Activated naive CD4-positive, alpha-beta T cell treated with anti-CD3 and anti-CD28 coated beads, Interleukin-2, amount 50 U/mL, for 72 hours (primary cell): ENCODE measurements around the gene TSPAN18. TPM values are rescaled to one million over a fixed set of nuclear protein-coding genes. Genes with fewer than 3 reads are reported as not detected.

ENCODE experiments used
- ATAC-seq, 2 donors: fragments of 150-1000 bp; cut with Tn5 transposase; 2 replicates each; pipeline ENCODE4 v1.10.0; 2021; ENCODE audit warnings: mild to moderate bottlenecking in 2 of 2, moderate library complexity in 2 of 2
- DNase-seq, 2 donors: peaks; one replicate each; pipeline ENCODE4 v3.0.0; 2021 to 2022; ENCODE audit warnings: low spot score in 2 of 2
- H3K27ac Mint-ChIP-seq, 2 donors: one replicate each; pipeline ENCODE4 v1.8.0; 2022; ENCODE audit warnings: mild to moderate bottlenecking in 2 of 2, mixed read lengths in 2 of 2
- H3K36me3 Mint-ChIP-seq, 2 donors: one replicate each; pipeline ENCODE4 v1.8.0; 2022; ENCODE audit warnings: mixed read lengths in 2 of 2
- H3K9me3 Mint-ChIP-seq, 2 donors: one replicate each; pipeline ENCODE4 v1.8.0; 2022; ENCODE audit warnings: mixed read lengths in 2 of 2
- total RNA-seq, 2 donors: library from RNA; stranded (reverse); gene quantifications; one replicate each; pipeline ENCODE4 v1.2.3, GENCODE V29; 2022

TSPAN18 gene
- total RNA-seq, 2 donors from 2014 or later = 2.3 to 3.6 TPM

GRCh38 chr11:44809283-44809682 is 82.5 kb downstream of the TSPAN18 start:
- no peak for ATAC-seq
- Mint-ChIP-seq H3K27ac (peak overlapping the region in 1 of 2 donors; percentile 9), H3K9me3 (no peaks in the 10 kb centered on the region), H3K36me3 (no peaks in the 10 kb centered on the region)
- DNase-seq = no peak

GRCh38 chr11:44811841-44812448 is 85.2 kb downstream of the TSPAN18 start:
- DNase-seq = no peak
- no peak overlapping the region for H3K27ac Mint-ChIP-seq
- no peak for ATAC-seq
- no peaks in the 10 kb centered on the region for H3K36me3 Mint-ChIP-seq
- no peaks in the 10 kb centered on the region for H3K9me3 Mint-ChIP-seq

- Mint-ChIP-seq H3K27ac (no peak overlapping the region), H3K36me3 (no peaks in the 10 kb centered on the region), H3K9me3 (no peaks in the 10 kb centered on the region)
- no peak for ATAC-seq
- DNase-seq = no peak
Measured at GRCh38 chr11:44812971-44813370, 86.2 kb downstream of the TSPAN18 start.

GRCh38 chr11:44813401-44813800 is 86.6 kb downstream of the TSPAN18 start:
- Mint-ChIP-seq H3K36me3 (no peaks in the 10 kb centered on the region), H3K9me3 (no peaks in the 10 kb centered on the region), H3K27ac (no peak overlapping the region)
- no peak for ATAC-seq
- DNase-seq = no peak

- ATAC-seq (no peak), DNase-seq (no peak)
- Mint-ChIP-seq H3K36me3 (no peaks in the 10 kb centered on the region), H3K9me3 (no peaks in the 10 kb centered on the region), H3K27ac (no peak overlapping the region)
Measured at GRCh38 chr11:44814881-44815592, 88.3 kb downstream of the TSPAN18 start.

DNA sequence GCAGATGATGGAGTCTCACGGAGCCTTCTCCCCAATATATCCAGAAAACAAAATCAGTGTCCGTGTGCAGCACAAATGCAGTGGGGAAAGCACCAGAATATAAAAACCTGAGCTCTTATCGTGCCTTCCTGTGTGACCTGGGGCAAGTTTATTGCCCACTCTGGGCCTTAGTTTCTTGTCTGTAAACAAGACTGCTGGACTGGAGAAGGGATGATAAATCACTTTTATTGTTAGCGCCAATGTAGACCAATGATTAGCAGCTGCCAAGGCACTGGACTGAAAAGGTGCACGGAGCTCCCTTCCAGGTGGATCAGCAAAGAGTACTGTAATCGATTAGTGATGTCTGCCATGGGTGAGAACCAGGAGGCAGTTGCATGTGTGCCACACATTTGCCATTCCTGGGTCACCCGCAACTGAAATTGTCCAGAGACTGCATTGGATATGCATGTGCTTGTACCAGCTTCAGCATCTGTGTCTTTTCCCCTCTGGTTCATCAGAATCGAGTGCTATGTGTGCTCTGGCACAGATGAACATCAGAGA is 89.2 kb downstream of the TSPAN18 start:
- ATAC-seq (no peak), DNase-seq (no peak)
- Mint-ChIP-seq H3K36me3 (no peaks in the 10 kb centered on the region), H3K9me3 (no peaks in the 10 kb centered on the region), H3K27ac (no peak overlapping the region)

DNA sequence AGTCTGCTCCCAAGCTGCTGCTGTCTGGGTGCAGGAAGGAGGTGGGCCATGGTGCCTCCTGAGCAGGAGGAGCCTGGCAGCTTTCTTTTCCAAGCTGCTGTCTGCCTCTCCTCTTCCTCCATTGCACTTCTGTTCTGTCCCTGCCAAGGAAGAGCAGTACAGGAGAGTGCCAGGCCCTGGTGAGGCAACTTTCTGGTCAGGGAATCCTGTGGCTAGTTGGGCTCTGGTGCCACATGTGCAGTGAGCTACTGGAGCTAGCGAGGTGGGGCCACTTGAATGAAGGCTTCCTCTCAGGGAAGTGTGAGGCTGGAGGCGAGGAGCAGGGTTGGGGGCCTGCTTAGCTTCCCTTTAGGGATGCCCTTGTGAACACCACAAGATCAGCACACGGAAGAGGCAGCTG is 90.0 kb downstream of the TSPAN18 start:
- no peak overlapping the region for H3K27ac Mint-ChIP-seq
- DNase-seq (no peak), ATAC-seq (no peak)
- H3K9me3 Mint-ChIP-seq = no peaks in the 10 kb centered on the region
- H3K36me3 Mint-ChIP-seq = no peaks in the 10 kb centered on the region

GRCh38 chr11:44817207-44817949 is 90.6 kb downstream of the TSPAN18 start:
- no peak overlapping the region for H3K27ac Mint-ChIP-seq
- DNase-seq = no peak
- H3K9me3 Mint-ChIP-seq = no peaks in the 10 kb centered on the region
- no peaks in the 10 kb centered on the region for H3K36me3 Mint-ChIP-seq
- peak in 1 of 2 donors; percentile 13 for ATAC-seq

GRCh38 chr11:44818110-44818509 is 91.3 kb downstream of the TSPAN18 start:
- ATAC-seq (no peak), DNase-seq (no peak)
- no peak overlapping the region for H3K27ac Mint-ChIP-seq
- no peaks in the 10 kb centered on the region for H3K36me3 Mint-ChIP-seq
- H3K9me3 Mint-ChIP-seq = no peaks in the 10 kb centered on the region

DNA sequence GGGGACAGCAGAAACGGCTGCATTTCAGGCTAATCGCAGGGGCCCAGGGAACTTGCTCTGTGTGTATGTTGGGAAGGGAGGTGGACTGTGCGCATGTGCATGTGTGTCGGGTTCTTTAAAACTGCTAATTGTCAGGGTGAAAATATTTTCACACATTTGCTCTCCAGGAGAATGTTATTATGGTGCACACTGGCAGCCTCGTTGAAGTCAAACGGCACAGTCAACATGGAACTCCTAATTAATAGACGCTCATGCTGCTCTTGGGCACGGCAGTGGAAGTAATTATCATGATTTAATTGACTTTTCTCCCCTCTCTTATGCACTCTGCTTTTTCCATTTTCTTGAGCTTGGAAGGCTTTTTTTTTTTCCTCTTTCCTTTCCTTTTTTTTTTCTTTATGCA is 92.6 kb downstream of the TSPAN18 start:
- H3K9me3 Mint-ChIP-seq = no peaks in the 10 kb centered on the region
- no peak overlapping the region for H3K27ac Mint-ChIP-seq
- DNase-seq (no peak), ATAC-seq (no peak)
- no peaks in the 10 kb centered on the region for H3K36me3 Mint-ChIP-seq

GRCh38 chr11:44822369-44822768 is 95.6 kb downstream of the TSPAN18 start:
- ATAC-seq = no peak
- Mint-ChIP-seq H3K27ac (no peak overlapping the region), H3K9me3 (no peaks in the 10 kb centered on the region), H3K36me3 (no peaks in the 10 kb centered on the region)
- no peak for DNase-seq

DNA sequence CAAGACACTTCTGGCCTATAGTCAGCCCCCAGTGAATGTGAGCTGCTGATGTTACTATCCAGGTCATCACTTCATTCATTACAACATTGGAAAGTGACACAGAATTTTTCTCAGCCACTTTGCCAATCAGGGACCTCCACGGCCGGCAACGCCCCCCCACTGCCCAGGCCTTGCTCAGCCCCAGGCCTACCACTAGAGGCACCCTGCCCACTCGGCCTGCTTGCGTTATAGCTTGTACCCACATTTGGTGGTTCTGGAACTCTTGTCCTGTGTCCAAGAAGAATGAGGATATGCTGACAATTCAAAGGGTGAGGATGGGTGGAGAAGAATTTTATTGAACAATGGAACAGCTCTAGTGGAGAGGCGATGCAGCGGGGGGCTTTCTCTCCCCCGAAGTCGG is 96.2 kb downstream of the TSPAN18 start:
- Mint-ChIP-seq H3K36me3 (no peaks in the 10 kb centered on the region), H3K27ac (no peak overlapping the region), H3K9me3 (no peaks in the 10 kb centered on the region)
- no peak for ATAC-seq
- no peak for DNase-seq

GRCh38 chr11:44823868-44824267 is 97.1 kb downstream of the TSPAN18 start:
- DNase-seq = no peak
- H3K9me3 Mint-ChIP-seq = no peaks in the 10 kb centered on the region
- no peak for ATAC-seq
- no peaks in the 10 kb centered on the region for H3K36me3 Mint-ChIP-seq
- H3K27ac Mint-ChIP-seq = no peak overlapping the region

GRCh38 chr11:44824300-44824704 is 97.5 kb downstream of the TSPAN18 start:
- ATAC-seq (no peak), DNase-seq (no peak)
- H3K36me3 Mint-ChIP-seq = no peaks in the 10 kb centered on the region
- no peak overlapping the region for H3K27ac Mint-ChIP-seq
- no peaks in the 10 kb centered on the region for H3K9me3 Mint-ChIP-seq

GRCh38 chr11:44825058-44825785 is 98.5 kb downstream of the TSPAN18 start:
- Mint-ChIP-seq H3K9me3 (no peaks in the 10 kb centered on the region), H3K27ac (no peak overlapping the region), H3K36me3 (no peaks in the 10 kb centered on the region)
- ATAC-seq (no peak), DNase-seq (no peak)

GRCh38 chr11:44826922-44827643 is 100.3 kb downstream of the TSPAN18 start:
- Mint-ChIP-seq H3K36me3 (no peaks in the 10 kb centered on the region), H3K27ac (no peak overlapping the region), H3K9me3 (no peaks in the 10 kb centered on the region)
- ATAC-seq (no peak), DNase-seq (no peak)
